Naive thymus-derived CD4-positive, alpha-beta T cell (primary cell): ENCODE results near the gene EIF2B5. TPM values are rescaled to one million over a fixed set of nuclear protein-coding genes. Genes with fewer than 3 reads are reported as not detected.

ENCODE experiments used
- ATAC-seq: fragments of 150-1000 bp; cut with Tn5 transposase; 2 replicates; pipeline ENCODE4 v1.10.0; 2021; ENCODE audit warnings: mild to moderate bottlenecking, moderate library complexity
- CTCF ChIA-PET: fragments of 350-600 bp; sonication (Branson Sonifier 250); formaldehyde crosslinking; loops from one replicate; lab custom pipeline; 2021; ENCODE audit warnings: antibody characterized with exemption; lab: Charles Lee
- POLR2A ChIA-PET: fragments of 350-600 bp; sonication (Branson Sonifier 250); formaldehyde crosslinking; loops from one replicate; lab custom pipeline; 2021; ENCODE audit warnings: antibody characterized with exemption, inconsistent platforms; lab: Charles Lee
- DNase-seq, 9 donors: peaks; one replicate each; pipeline versions ENCODE4 v3.0.0 to v3.0.0-alpha.2; 2020 to 2022; ENCODE audit warnings: mixed read lengths in 1 of 9
- H3K27ac ChIP-seq: one replicate; pipeline ENCODE4 v1.7.0; 2013; ENCODE audit warnings: mild to moderate bottlenecking, low read depth, low read length, moderate library complexity
- H3K27me3 ChIP-seq, 2 donors: one replicate each; pipeline ENCODE4 v1.7.0; 2013; ENCODE audit warnings: low read length in 2 of 2, mild to moderate bottlenecking in 2 of 2, moderate library complexity in 2 of 2; ENCODE audit not compliant: control insufficient read depth in 2 of 2, insufficient read depth in 2 of 2
- H3K36me3 ChIP-seq, 3 experiments: 1 replicate in 2 of 3; 2 replicates in 1 of 3; pipeline ENCODE4 v1.7.0; 2013; ENCODE audit warnings: low read length in 3 of 3, mild to moderate bottlenecking in 3 of 3, moderate library complexity in 1 of 3; ENCODE audit not compliant: insufficient read depth in 3 of 3, control insufficient read depth in 2 of 3
- H3K4me1 ChIP-seq, 2 donors: one replicate each; pipeline ENCODE4 v1.7.0; 2013; ENCODE audit warnings: low read length in 2 of 2, mild to moderate bottlenecking in 2 of 2, moderate library complexity in 1 of 2; ENCODE audit not compliant: control insufficient read depth in 2 of 2, insufficient read depth in 2 of 2
- H3K4me3 ChIP-seq: 2 replicates; pipeline ENCODE4 v1.7.0; 2013; ENCODE audit warnings: mild to moderate bottlenecking, low read length
- H3K9me3 ChIP-seq, 3 experiments: 1 replicate in 2 of 3; 2 replicates in 1 of 3; pipeline ENCODE4 v1.7.0; 2013; ENCODE audit warnings: low read length in 3 of 3; ENCODE audit not compliant: control insufficient read depth in 2 of 3
- H3K27ac Mint-ChIP-seq, 9 donors: one replicate each; pipeline ENCODE4 v1.8.0; 2020 to 2022; ENCODE audit warnings: mixed read lengths in 9 of 9, mild to moderate bottlenecking in 8 of 9, moderate library complexity in 5 of 9, inconsistent platforms in 2 of 9
- H3K27me3 Mint-ChIP-seq, 5 donors: one replicate each; pipeline ENCODE4 v1.8.0; 2021 to 2022; ENCODE audit warnings: mixed read lengths in 5 of 5, mild to moderate bottlenecking in 1 of 5
- H3K36me3 Mint-ChIP-seq, 5 donors: one replicate each; pipeline ENCODE4 v1.8.0; 2020 to 2022; ENCODE audit warnings: mixed read lengths in 5 of 5, mild to moderate bottlenecking in 3 of 5, inconsistent platforms in 1 of 5
- H3K4me1 Mint-ChIP-seq, 7 donors: one replicate each; pipeline ENCODE4 v1.8.0; 2020 to 2022; ENCODE audit warnings: mixed read lengths in 7 of 7, mild to moderate bottlenecking in 3 of 7, inconsistent platforms in 1 of 7
- H3K4me3 Mint-ChIP-seq, 10 donors: one replicate each; pipeline ENCODE4 v1.8.0; 2020 to 2022; ENCODE audit warnings: mild to moderate bottlenecking in 10 of 10, mixed read lengths in 10 of 10, moderate library complexity in 6 of 10, inconsistent platforms in 2 of 10
- H3K9me3 Mint-ChIP-seq, 11 donors: one replicate each; pipeline ENCODE4 v1.8.0; 2020 to 2022; ENCODE audit warnings: mixed read lengths in 11 of 11, mild to moderate bottlenecking in 4 of 11, inconsistent platforms in 1 of 11, moderate library complexity in 1 of 11
- intact Hi-C, 2 donors: fragments of 100-400 bp; cut with micrococcal nuclease; formaldehyde crosslinking; loops; one replicate each; pipeline ENCODE4 v1.15.1; 2023
- polyA plus RNA-seq, 2 donors: library from polyadenylated mRNA; unstranded; fragments of 300-500 nt; fragmentation: Illumina TruSeq; gene quantifications; one replicate each; pipeline ENCODE4 v1.2.3, GENCODE V29; 2021
- total RNA-seq, 6 experiments: library from RNA in 5 of 6; stranded (reverse) in 5 of 6; gene quantifications; 1 replicate in 5 of 6; 2 replicates in 1 of 6; pipeline ENCODE4 v1.2.3 and lab custom pipeline; 2021 to 2026

Gene EIF2B5
- total and polyA plus RNA-seq, 7 experiments from 2014 or later, result 47.2 to 87.2 (median 67.7) TPM

DNA sequence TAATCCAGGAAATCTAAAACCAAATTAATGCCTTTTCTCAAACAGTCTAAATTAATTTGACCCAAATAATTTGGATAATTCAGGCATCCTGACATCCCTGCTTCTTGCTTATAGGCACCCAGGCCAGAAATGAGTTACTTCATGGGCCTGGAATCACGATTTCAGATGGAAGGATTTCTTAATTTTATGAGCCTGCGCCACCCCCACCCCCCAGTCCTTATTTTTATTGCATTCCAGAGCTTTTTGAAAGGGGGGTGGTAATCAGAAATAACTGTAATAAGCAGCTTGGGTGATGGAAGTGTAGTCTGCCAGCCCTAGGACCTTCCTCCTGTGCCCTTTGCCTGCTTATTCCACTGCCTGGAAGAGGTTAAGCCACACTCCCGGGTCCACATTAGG is 40.8 kb downstream of the EIF2B5 start:
- Histone ChIP-seq H3K4me1 (peaks cover 18 to 20% of the 10 kb centered on the region in 2 donors), H3K27ac (peak overlapping the region; percentile 95), H3K27me3 (no peaks in the 10 kb centered on the region), H3K36me3 (peaks cover 6 to 49% (median 10%) of the 10 kb centered on the region in 3 experiments), H3K4me3 (peak overlapping the region; percentile 82), H3K9me3 (no peaks in the 10 kb centered on the region)
- Mint-ChIP-seq H3K36me3 (peaks cover 4 to 23% (median 9%) of the 10 kb centered on the region in 5 donors), H3K9me3 (no peaks in the 10 kb centered on the region), H3K27ac (peak overlapping the region in 7 of 9 donors; percentile 36 to 91 (median 84)), H3K27me3 (no peaks in the 10 kb centered on the region), H3K4me1 (peaks cover 14 to 46% (median 38%) of the 10 kb centered on the region in 7 donors), H3K4me3 (peak overlapping the region; percentile 89 to 98 (median 96))
- DNase-seq (no peak), ATAC-seq (no peak)
- ChIA-PET POLR2A (interaction anchor here (1.0 to 2.9 kb wide), 2 partner anchors 10 to 161 kb away, joined by 3 to 15 read pairs; partner anchors contain the start of gene ABCF3), CTCF (no interaction called here)
- intact Hi-C loops, result loop anchor here (2.0 to 10.0 kb wide), 2 partner anchors 539 to 541 kb away; partner anchors contain the start of gene KLHL24 (in 1 of the 2)

- intact Hi-C loops, result loop anchor here in 1 of 2 donors (10.0 kb wide), 1 partner anchor 542 kb away; the partner anchor contains the start of gene KLHL24
- no peaks in the 10 kb centered on the region for H3K27me3 ChIP-seq
- DNase-seq (no peak), ATAC-seq (no peak)
- Mint-ChIP-seq H3K9me3 (no peaks in the 10 kb centered on the region), H3K27ac (peak overlapping the region in 5 of 9 donors; percentile 2 to 46 (median 28)), H3K4me1 (peaks cover 14 to 46% (median 38%) of the 10 kb centered on the region in 7 donors), H3K27me3 (no peaks in the 10 kb centered on the region), H3K36me3 (peaks cover 4 to 23% (median 9%) of the 10 kb centered on the region in 5 donors), H3K4me3 (peak overlapping the region; percentile 39 to 98 (median 94))
- no peak overlapping the region for H3K27ac ChIP-seq
- POLR2A ChIA-PET, result interaction anchor here (1.7 kb wide), 1 partner anchor 9 kb away, joined by 9 read pairs; the partner anchor contains the start of gene ABCF3
- H3K9me3 ChIP-seq, result no peaks in the 10 kb centered on the region
- H3K4me3 ChIP-seq, result no peak overlapping the region
- H3K4me1 ChIP-seq, result peaks cover 18 to 20% of the 10 kb centered on the region in 2 donors
- CTCF ChIA-PET, result no interaction called here
- peaks cover 12 to 54% (median 14%) of the 10 kb centered on the region in 3 experiments for H3K36me3 ChIP-seq
Observed at GRCh38 chr3:184176377-184177330, 41.5 kb downstream of the EIF2B5 start.

DNA sequence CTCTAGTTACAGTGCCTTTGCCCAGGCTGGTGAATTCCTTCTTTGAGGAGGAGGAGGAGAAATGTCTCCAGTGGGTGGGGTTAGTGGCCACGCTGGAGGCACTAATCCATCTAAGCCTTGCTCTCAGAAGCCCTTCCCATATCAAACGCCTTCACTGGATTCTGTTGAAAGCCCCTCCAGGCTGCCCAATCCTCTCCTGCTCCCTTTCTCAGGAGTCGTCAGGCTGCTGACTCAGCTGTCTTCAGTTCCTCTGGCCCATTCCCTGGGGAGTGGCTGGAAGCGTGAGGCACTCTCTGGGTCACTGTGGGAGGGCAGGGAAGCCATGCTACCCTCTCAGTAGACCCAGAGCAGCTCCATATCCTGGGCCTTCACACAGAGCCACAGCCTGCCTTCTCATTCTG is 42.2 kb downstream of the EIF2B5 start:
- DNase-seq (no peak), ATAC-seq (no peak)
- Histone ChIP-seq H3K27ac (no peak overlapping the region), H3K36me3 (peaks cover 18 to 61% (median 20%) of the 10 kb centered on the region in 3 experiments), H3K4me1 (peaks cover 18 to 20% of the 10 kb centered on the region in 2 donors), H3K27me3 (no peaks in the 10 kb centered on the region), H3K9me3 (no peaks in the 10 kb centered on the region), H3K4me3 (no peak overlapping the region)
- H3K4me1 Mint-ChIP-seq, result peaks cover 14 to 46% (median 38%) of the 10 kb centered on the region in 7 donors
- H3K36me3 Mint-ChIP-seq, result peaks cover 4 to 26% (median 9%) of the 10 kb centered on the region in 5 donors
- H3K27ac Mint-ChIP-seq, result peak overlapping the region in 1 of 9 donors; percentile 46
- H3K9me3 Mint-ChIP-seq, result no peaks in the 10 kb centered on the region
- POLR2A ChIA-PET, result interaction anchor here (1.0 to 1.7 kb wide), 2 partner anchors 8 to 138 kb away, joined by 3 to 9 read pairs; partner anchors contain the start of gene ABCF3
- peak overlapping the region in 6 of 10 donors; percentile 6 to 98 (median 62) for H3K4me3 Mint-ChIP-seq
- H3K27me3 Mint-ChIP-seq, result no peaks in the 10 kb centered on the region
- CTCF ChIA-PET, result no interaction called here
- intact Hi-C loops, result loop anchor here in 1 of 2 donors (10.0 kb wide), 1 partner anchor 543 kb away; the partner anchor contains the start of gene KLHL24

GRCh38 chr3:184177767-184178306 is 42.7 kb downstream of the EIF2B5 start:
- Mint-ChIP-seq H3K27ac (peak overlapping the region in 2 of 9 donors; percentile 38 to 43), H3K4me3 (peak overlapping the region in 5 of 10 donors; percentile 1 to 40 (median 36)), H3K9me3 (no peaks in the 10 kb centered on the region), H3K4me1 (peaks cover 14 to 46% (median 38%) of the 10 kb centered on the region in 7 donors), H3K27me3 (no peaks in the 10 kb centered on the region), H3K36me3 (peaks cover 3 to 31% (median 9%) of the 10 kb centered on the region in 5 donors)
- peaks cover 18 to 66% (median 21%) of the 10 kb centered on the region in 3 experiments for H3K36me3 ChIP-seq
- DNase-seq (no peak), ATAC-seq (no peak)
- ChIA-PET POLR2A (interaction anchor here (0.6 to 1.7 kb wide), 3 partner anchors 8 to 1383 kb away, joined by 3 to 9 read pairs (median 5); partner anchors contain the start of gene ABCF3), CTCF (no interaction called here)
- H3K9me3 ChIP-seq, result no peaks in the 10 kb centered on the region
- H3K27me3 ChIP-seq, result no peaks in the 10 kb centered on the region
- peaks cover 18 to 20% of the 10 kb centered on the region in 2 donors for H3K4me1 ChIP-seq
- no peak overlapping the region for H3K27ac ChIP-seq
- intact Hi-C loops, result loop anchor here in 1 of 2 donors (10.0 kb wide), 1 partner anchor 543 kb away; the partner anchor contains the start of gene KLHL24
- no peak overlapping the region for H3K4me3 ChIP-seq

GRCh38 chr3:184178521-184179138 is 43.5 kb downstream of the EIF2B5 start:
- Mint-ChIP-seq H3K27ac (peak overlapping the region in 1 of 9 donors; percentile 65), H3K9me3 (no peaks in the 10 kb centered on the region), H3K4me3 (peak overlapping the region in 3 of 10 donors; percentile 34 to 40 (median 36)), H3K27me3 (no peaks in the 10 kb centered on the region), H3K36me3 (peaks cover 4 to 34% (median 9%) of the 10 kb centered on the region in 5 donors), H3K4me1 (peaks cover 14 to 46% (median 38%) of the 10 kb centered on the region in 7 donors)
- ATAC-seq (no peak), DNase-seq (no peak)
- Histone ChIP-seq H3K27ac (no peak overlapping the region), H3K9me3 (no peaks in the 10 kb centered on the region), H3K4me3 (no peak overlapping the region), H3K36me3 (peaks cover 18 to 74% (median 24%) of the 10 kb centered on the region in 3 experiments), H3K4me1 (peaks cover 18 to 20% of the 10 kb centered on the region in 2 donors), H3K27me3 (no peaks in the 10 kb centered on the region)
- intact Hi-C loops, result loop anchor here in 1 of 2 donors (10.0 kb wide), 1 partner anchor 544 kb away; the partner anchor contains the start of gene KLHL24
- CTCF ChIA-PET, result no interaction called here
- POLR2A ChIA-PET, result interaction anchor here (0.6 kb wide), 1 partner anchor 1383 kb away, joined by 5 read pairs; no protein-coding TSS in a partner anchor
